Omental fat pad (tissue), 4 donors: ENCODE measurements around the gene NRCAM. TPM values are rescaled to one million over a fixed set of nuclear protein-coding genes. Genes with fewer than 3 reads are reported as not detected.
"Not testable (repeated sequence)": the region's sequence is repeated elsewhere in the genome, so short reads cannot be mapped to it uniquely, and the experiment has no call there.

Source experiments
- ATAC-seq: fragments of 150-250 bp; one replicate; pipeline ENCODE4 v1.9.1; 2016; ENCODE audit warnings: mild to moderate bottlenecking, moderate library complexity; ENCODE audit not compliant: low FRiP score
- DNase-seq: peaks from one replicate; pipeline ENCODE4 v3.0.0-alpha.2; 2019; ENCODE audit warnings: low spot score
- total RNA-seq, 4 donors: library from RNA; depleted of rRNA; stranded (reverse); fragments of >200 nt; gene quantifications; one replicate each; pipeline ENCODE4 v1.1.0, GENCODE V29; 2016
- TF ChIP-seq, protein P1 (sequence below), 3 donors: fragments of 450-650 bp; IDR thresholded peaks; one replicate each; pipeline ENCODE4 v1.5.1; 2016 to 2017; ENCODE audit warnings: antibody characterized with exemption in 3 of 3, mild to moderate bottlenecking in 3 of 3, moderate library complexity in 2 of 3

The NRCAM gene
- total RNA-seq, 4 donors from 2014 or later: 1.9 to 6.5 (median 4.6) TPM

GRCh38 chr7:108266035-108266434, 190.2 kb downstream of the NRCAM start:
- ATAC-seq: no peak
- TF ChIP-seq, protein P1, sequence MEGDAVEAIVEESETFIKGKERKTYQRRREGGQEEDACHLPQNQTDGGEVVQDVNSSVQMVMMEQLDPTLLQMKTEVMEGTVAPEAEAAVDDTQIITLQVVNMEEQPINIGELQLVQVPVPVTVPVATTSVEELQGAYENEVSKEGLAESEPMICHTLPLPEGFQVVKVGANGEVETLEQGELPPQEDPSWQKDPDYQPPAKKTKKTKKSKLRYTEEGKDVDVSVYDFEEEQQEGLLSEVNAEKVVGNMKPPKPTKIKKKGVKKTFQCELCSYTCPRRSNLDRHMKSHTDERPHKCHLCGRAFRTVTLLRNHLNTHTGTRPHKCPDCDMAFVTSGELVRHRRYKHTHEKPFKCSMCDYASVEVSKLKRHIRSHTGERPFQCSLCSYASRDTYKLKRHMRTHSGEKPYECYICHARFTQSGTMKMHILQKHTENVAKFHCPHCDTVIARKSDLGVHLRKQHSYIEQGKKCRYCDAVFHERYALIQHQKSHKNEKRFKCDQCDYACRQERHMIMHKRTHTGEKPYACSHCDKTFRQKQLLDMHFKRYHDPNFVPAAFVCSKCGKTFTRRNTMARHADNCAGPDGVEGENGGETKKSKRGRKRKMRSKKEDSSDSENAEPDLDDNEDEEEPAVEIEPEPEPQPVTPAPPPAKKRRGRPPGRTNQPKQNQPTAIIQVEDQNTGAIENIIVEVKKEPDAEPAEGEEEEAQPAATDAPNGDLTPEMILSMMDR (IDR thresholded peaks at IDR 0.05): no peak
- no peak for DNase-seq

- DNase-seq: no peak
- TF ChIP-seq, protein P1 (IDR thresholded peaks at IDR 0.05): no peak
- no peak for ATAC-seq
Measured at GRCh38 chr7:108265007-108265406, 191.2 kb downstream of the NRCAM start.

- no peak for ATAC-seq
- no peak for DNase-seq
- TF ChIP-seq, protein P1 (IDR thresholded peaks at IDR 0.05): no peak
Measured at GRCh38 chr7:108263425-108263824, 192.8 kb downstream of the NRCAM start.

- DNase-seq (no peak), ATAC-seq (no peak)
- TF ChIP-seq, protein P1 (IDR thresholded peaks at IDR 0.05): no peak
Measured at GRCh38 chr7:108261560-108262255, 194.5 kb downstream of the NRCAM start.

DNA sequence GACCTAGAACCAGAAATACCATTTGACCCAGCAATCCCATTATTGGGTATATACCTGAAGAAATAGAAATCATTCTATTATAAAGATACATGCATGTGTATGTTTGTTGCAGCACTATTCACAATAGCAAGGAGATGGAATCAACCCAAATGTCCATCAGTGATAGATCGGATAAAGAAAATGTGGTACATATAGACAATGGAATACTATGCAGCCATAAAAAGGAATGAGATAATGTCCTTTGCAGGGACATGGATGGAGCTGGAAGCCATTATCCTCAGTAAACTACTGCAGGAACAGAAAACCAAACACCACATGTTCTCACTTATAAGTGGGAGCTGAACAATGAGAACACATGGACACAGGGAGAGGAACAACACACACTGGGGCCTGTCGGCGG, 196.8 kb downstream of the NRCAM start:
- not testable (repeated sequence) for ATAC-seq, DNase-seq

- TF ChIP-seq, protein P1 (IDR thresholded peaks at IDR 0.05): no peak
- ATAC-seq (no peak), DNase-seq (no peak)
Measured at GRCh38 chr7:108257954-108258353, 198.3 kb downstream of the NRCAM start.

DNA sequence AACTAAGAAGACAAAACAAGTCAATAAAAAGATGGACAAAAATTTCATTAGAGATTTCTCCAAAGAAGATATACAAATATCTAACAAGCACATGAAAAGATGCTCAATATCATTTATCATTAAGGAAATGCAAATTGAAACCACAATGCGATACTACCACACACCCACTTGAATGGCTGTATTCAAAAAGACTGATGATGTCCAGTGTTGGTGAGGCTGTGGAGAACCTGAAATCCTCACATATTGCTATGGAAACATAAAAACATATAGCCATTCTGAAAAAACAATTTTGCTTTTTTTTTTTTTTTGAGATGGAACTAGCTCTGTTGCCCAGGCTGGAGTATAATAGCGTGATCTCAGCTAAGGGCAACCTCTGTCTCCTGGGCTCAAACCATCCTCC, 202.0 kb downstream of the NRCAM start:
- DNase-seq (no peak), ATAC-seq (no peak)
- TF ChIP-seq, protein P1 (IDR thresholded peaks at IDR 0.05): no peak
